Panc1 (cell line): ENCODE data around the gene REC114.

Experiments
- CTCF ChIP-seq: fragments of 450-650 bp; IDR thresholded peaks from 2 replicates; pipeline ENCODE4 v1.5.1; 2017; ENCODE audit warnings: mild to moderate bottlenecking
- REST ChIP-seq, 2 experiments: IDR thresholded peaks; 2 replicates each; pipeline ENCODE4 v1.6.1; 2011 to 2012; ENCODE audit warnings: low read depth in 2 of 2, control low read depth in 1 of 2, low read length in 1 of 2, mild to moderate bottlenecking in 1 of 2, moderate library complexity in 1 of 2; ENCODE audit not compliant: insufficient read depth in 1 of 2

GRCh38 chr15:73541479-73541878 is 98.5 kb downstream of the REC114 start:
- TF ChIP-seq CTCF (no peak), REST (IDR thresholded peaks at IDR 0.05; ENCODE audit: insufficient read depth in 1 of 2, low read depth in 2 of 2, low read length in 1 of 2) (no peak)
